ENCODE results near the gene FIP1L1. TPM values are rescaled to one million over a fixed set of nuclear protein-coding genes. Genes with fewer than 3 reads are reported as not detected.
A peak's percentile ranks its signal among the peaks of the same experiment; 100 is the strongest.
"Not testable (repeated sequence)": the region's sequence is repeated elsewhere in the genome, so short reads cannot be mapped to it uniquely, and the experiment has no call there.

FIP1L1 gene
- total RNA-seq, 1 donor, result 87.2 TPM

DNA sequence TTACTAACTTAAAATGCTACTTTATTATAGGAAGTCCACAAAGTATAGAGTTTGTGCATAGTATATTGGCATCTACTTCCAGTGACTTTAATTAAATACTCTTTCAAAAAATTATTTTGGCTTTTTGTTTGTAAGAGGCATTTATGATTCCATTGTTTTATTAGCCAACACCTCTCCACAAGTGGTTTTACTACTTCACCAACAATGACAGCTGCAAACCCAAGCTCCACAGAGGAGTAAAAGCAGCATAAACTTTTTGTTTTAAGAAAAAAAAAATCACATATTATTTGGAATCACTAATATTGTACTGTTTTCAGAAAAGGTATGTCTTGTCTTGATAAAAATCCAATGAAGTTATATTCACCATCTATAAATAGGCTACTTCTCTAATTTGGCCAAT, 88.5 kb downstream of the FIP1L1 start:
- no peak for DNase-seq (ENCODE audit: low read depth)
- H3K4me3 ChIP-seq (ENCODE audit: low read depth, low read length), result no peak overlapping the region
- TF ChIP-seq, protein P1, sequence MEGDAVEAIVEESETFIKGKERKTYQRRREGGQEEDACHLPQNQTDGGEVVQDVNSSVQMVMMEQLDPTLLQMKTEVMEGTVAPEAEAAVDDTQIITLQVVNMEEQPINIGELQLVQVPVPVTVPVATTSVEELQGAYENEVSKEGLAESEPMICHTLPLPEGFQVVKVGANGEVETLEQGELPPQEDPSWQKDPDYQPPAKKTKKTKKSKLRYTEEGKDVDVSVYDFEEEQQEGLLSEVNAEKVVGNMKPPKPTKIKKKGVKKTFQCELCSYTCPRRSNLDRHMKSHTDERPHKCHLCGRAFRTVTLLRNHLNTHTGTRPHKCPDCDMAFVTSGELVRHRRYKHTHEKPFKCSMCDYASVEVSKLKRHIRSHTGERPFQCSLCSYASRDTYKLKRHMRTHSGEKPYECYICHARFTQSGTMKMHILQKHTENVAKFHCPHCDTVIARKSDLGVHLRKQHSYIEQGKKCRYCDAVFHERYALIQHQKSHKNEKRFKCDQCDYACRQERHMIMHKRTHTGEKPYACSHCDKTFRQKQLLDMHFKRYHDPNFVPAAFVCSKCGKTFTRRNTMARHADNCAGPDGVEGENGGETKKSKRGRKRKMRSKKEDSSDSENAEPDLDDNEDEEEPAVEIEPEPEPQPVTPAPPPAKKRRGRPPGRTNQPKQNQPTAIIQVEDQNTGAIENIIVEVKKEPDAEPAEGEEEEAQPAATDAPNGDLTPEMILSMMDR (IDR thresholded peaks at IDR 0.05; ENCODE audit: insufficient read depth, low read depth, low read length), result no peak

DNA sequence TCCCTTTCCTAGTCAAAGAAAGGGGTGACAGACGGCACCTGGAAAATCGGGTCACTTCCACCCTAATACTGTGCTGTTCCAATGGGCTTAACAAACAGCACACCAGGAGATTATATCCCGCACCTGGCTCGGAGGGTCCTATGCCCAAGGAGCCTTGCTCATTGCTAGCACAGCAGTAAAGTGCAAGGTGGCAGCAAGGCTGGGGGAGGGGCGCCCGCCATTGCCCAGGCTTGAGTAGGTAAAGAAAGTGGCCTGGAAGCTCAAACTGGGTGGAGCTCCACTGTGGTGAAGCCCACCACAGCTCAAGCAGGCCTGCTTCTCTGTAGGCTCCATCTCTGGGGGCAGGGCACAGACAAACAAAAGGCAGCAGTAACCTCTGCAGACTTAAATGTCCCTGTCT, 89.1 kb downstream of the FIP1L1 start:
- H3K4me3 ChIP-seq (ENCODE audit: low read depth, low read length); DNase-seq (ENCODE audit: low read depth): not testable (repeated sequence)

DNA sequence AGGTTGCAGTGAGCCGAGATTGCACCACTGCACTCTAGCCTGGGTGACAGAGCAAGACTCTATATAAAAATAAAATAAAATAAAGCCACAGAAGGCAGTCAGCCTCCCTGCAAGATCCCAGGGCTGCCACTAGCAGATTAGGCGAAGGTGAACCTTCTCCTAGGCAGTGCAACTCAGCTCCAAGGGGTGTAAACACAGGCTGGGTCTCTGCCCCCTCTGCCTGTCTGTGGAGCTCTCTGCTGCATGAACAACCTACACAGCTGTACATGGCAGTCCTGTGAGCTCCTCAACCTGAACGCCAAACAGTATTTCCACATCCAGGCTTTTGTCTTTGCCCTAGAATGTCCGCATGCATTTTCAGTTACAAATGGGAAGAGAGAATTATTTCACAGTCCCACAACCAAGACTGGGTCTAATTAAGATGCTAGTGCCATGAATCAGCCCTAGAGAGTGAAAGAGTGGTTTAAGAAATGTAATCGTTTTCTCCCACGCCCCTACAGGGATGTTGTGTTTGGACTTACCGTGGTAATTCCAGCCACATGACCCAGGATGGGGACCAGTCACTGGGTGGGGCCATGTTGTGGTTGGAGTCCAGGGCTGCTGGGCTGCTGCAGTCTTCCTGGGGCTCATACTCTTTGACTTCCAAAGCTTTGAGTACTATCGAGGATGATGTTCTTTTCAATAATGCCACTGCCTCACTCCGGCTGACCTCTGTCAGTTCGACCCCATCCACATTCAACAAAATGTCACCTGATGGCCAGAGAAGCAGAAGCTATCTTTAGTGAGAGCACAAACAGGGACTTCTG, 99.0 kb downstream of the FIP1L1 start:
- DNase-seq (ENCODE audit: low read depth), result peak; percentile 97
- no peak overlapping the region for H3K4me3 ChIP-seq (ENCODE audit: low read depth, low read length)
- TF ChIP-seq, protein P1 (IDR thresholded peaks at IDR 0.05; ENCODE audit: insufficient read depth, low read depth, low read length), result no peak

DNA sequence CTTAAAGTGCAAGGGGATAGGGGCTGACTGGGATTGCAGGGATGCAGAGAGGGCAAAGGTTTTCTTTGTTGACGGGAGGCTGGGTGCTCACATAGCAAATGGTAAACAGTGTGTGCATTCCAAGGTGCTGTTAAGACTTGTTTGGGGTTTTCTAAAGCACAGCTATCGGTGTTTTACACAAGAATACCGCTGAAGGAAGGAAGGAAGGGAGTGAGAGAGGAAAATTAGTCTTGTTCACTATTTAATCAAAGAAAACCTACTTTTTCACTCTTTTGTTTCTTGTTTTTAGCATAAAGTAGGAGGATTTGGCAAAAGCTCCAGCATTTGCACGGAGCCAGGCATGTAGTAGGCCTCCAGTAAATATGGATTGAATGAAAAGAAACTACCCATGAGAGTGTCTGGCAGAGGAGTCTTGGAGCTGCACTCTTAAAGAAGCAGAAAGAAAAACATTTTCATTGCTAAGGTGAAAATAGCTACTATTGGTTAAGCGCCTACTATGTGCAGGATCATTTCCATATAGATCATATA, 99.7 kb downstream of the FIP1L1 start:
- TF ChIP-seq, protein P1 (IDR thresholded peaks at IDR 0.05; ENCODE audit: insufficient read depth, low read depth, low read length), result no peak
- no peak overlapping the region for H3K4me3 ChIP-seq (ENCODE audit: low read depth, low read length)
- peak; percentile 74 for DNase-seq (ENCODE audit: low read depth)

DNA sequence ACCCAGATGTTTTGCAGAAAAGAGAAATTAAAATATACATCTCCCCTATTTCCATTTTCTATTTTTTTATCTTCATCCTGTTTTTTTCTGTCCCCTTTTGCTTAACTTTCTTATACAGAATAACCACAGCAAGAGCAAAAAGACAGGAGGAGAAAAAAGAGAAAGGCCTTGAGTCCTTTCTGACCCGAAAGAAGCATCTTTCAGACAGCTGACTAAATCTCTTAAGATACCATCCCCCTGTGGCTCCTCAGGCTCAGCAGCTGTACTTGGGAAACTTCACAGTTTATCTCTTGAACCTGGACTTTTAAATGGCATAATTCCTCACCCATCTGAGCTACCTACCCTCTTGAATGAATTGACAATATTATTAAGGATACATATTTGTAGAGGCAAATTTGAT, 100.2 kb downstream of the FIP1L1 start:
- TF ChIP-seq, protein P1 (IDR thresholded peaks at IDR 0.05; ENCODE audit: insufficient read depth, low read depth, low read length), result no peak
- no peak for DNase-seq (ENCODE audit: low read depth)
- no peak overlapping the region for H3K4me3 ChIP-seq (ENCODE audit: low read depth, low read length)

DNA sequence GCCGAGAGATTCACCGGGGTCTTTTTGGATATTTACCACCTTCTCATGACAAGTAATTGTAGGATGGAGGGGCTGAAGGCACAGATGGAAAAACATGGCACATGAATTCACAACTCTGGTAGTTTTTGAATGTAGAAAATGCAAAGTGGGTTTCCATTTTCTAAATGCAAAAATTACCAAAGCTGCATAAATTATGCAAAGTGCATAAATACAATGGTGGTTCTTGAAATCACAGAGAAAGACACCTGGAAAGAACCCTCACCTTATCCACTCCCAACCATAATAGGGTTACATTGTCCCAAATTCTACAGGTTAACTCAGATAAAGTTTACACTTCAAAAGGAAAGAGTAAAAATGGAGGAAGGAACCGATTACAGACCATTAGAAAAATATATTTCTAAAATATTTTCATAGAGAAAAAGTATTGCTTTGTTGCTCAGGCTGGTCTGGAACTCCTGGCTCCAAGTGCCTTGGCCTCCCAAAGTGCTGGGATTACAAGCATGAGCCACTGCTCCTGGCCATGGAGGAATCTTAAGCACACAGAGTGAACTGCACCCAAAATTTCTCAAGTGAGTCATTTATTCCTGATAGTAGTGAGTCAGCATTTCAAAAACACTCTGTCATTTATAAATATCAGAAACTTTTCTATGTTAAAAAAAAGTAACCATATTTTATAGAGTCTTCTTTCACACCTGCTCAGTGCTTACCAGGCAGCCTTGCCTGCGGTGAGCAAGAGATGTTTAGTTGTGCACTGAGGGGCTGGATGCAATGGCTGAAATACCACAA, 101.4 kb downstream of the FIP1L1 start:
- no peak overlapping the region for H3K4me3 ChIP-seq (ENCODE audit: low read depth, low read length)
- TF ChIP-seq, protein P1 (IDR thresholded peaks at IDR 0.05; ENCODE audit: insufficient read depth, low read depth, low read length), result no peak
- peak; percentile 68 for DNase-seq (ENCODE audit: low read depth)
